Measurements from ENCODE around the gene DAB2IP. TPM values are rescaled to one million over a fixed set of nuclear protein-coding genes. Genes with fewer than 3 reads are reported as not detected.
A peak's percentile ranks its signal among the peaks of the same experiment; 100 is the strongest.
"Not testable (repeated sequence)": the region's sequence is repeated elsewhere in the genome, so short reads cannot be mapped to it uniquely, and the experiment has no call there.

The DAB2IP gene
- total RNA-seq, 2 donors from 2014 or later: 70.7 to 71.0 TPM

DNA sequence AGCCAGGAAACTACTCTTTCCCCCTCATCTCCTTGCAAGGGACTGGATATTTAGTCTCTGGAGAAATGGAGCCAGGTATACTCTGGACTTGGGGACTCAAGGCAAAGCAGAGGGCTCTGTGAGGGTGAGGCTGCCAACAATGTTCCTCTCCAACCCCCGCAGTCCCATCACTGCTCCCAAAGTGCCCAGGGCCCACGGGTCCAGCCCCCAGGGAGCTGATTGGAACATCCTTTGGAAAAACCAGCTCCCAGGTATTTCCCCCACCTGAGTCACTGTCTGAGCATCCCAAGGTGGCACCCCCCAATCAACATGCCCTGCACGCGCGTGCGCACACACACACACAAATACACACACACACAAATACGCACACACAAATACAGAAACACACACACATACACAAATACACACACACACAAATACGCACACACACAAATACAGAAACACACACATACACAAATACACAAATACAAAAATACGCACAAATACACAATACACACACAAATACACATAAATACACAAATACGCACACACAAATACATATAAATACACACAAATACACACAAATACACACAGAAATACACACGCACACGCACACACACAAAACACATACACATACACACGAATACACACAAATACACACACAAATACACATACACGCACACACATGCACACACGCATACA, 137.4 kb downstream of the DAB2IP start:
- H3K36me3 Mint-ChIP-seq (ENCODE audit: low read depth): peaks cover 4% of the 10 kb centered on the region
- TF ChIP-seq, protein P1, sequence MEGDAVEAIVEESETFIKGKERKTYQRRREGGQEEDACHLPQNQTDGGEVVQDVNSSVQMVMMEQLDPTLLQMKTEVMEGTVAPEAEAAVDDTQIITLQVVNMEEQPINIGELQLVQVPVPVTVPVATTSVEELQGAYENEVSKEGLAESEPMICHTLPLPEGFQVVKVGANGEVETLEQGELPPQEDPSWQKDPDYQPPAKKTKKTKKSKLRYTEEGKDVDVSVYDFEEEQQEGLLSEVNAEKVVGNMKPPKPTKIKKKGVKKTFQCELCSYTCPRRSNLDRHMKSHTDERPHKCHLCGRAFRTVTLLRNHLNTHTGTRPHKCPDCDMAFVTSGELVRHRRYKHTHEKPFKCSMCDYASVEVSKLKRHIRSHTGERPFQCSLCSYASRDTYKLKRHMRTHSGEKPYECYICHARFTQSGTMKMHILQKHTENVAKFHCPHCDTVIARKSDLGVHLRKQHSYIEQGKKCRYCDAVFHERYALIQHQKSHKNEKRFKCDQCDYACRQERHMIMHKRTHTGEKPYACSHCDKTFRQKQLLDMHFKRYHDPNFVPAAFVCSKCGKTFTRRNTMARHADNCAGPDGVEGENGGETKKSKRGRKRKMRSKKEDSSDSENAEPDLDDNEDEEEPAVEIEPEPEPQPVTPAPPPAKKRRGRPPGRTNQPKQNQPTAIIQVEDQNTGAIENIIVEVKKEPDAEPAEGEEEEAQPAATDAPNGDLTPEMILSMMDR (conservative IDR thresholded peaks at IDR 0.05): no peak
- H3K4me3 Mint-ChIP-seq: no peak overlapping the region
- H3K4me1 Mint-ChIP-seq: peaks cover 12% of the 10 kb centered on the region
- Histone ChIP-seq H3K27me3 (ENCODE audit: control insufficient read depth, insufficient read depth, low read length, poor library complexity, severe bottlenecking) (no peaks in the 10 kb centered on the region), H3K9ac (ENCODE audit: extremely low read depth, low read length, poor library complexity, severe bottlenecking) (no peak overlapping the region), H3K36me3 (ENCODE audit: control insufficient read depth, insufficient read depth, low read length) (no peaks in the 10 kb centered on the region), H3K27ac (ENCODE audit: low read depth, low read length) (no peak overlapping the region), H3K4me3 (ENCODE audit: low read length) (no peak overlapping the region), H3K9me3 (ENCODE audit: control insufficient read depth, low read length) (no peaks in the 10 kb centered on the region), H3K4me1 (ENCODE audit: control insufficient read depth, insufficient read depth, low read length) (no peaks in the 10 kb centered on the region)
- H3K27ac Mint-ChIP-seq: no peak overlapping the region
- H3K27me3 Mint-ChIP-seq (ENCODE audit: insufficient read depth): peaks cover 23% of the 10 kb centered on the region
- peaks cover 19% of the 10 kb centered on the region for H3K9me3 Mint-ChIP-seq
- 82 to 90% methylated on average over 3 to 15 of the region's 15 CpGs for WGBS, 2 experiments (ENCODE audit: insufficient coverage in 1 of 2, insufficient read length in 1 of 2)
- DNase-seq: peak; percentile 64

DNA sequence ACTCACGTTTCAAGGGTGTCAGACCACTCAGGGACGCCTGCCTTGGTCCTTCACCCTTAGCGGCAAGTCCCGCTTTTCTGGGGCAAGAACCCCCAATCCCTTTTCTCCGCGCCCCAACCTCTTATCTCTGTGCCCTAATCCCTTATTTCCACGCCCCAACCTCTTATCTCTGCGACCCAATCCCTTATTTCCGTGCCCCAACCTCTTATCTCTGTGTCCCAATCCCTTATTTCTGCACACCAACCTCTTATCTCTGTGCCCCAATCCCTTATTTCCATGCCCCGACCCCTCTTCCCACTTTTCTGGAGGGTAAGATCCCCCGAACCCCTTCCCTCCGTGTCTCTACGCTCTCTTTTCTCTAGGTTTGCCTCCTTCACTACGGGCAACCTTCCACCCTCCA, 139.4 kb downstream of the DAB2IP start:
- H3K9me3 ChIP-seq (ENCODE audit: control insufficient read depth, low read length): no peaks in the 10 kb centered on the region
- no peaks in the 10 kb centered on the region for H3K36me3 ChIP-seq (ENCODE audit: control insufficient read depth, insufficient read depth, low read length)
- H3K4me3 ChIP-seq (ENCODE audit: low read length): no peak overlapping the region
- H3K4me1 ChIP-seq (ENCODE audit: control insufficient read depth, insufficient read depth, low read length): no peaks in the 10 kb centered on the region
- peaks cover 19% of the 10 kb centered on the region for H3K9me3 Mint-ChIP-seq
- peaks cover 31% of the 10 kb centered on the region for H3K27me3 Mint-ChIP-seq (ENCODE audit: insufficient read depth)
- H3K9ac ChIP-seq (ENCODE audit: extremely low read depth, low read length, poor library complexity, severe bottlenecking): no peak overlapping the region
- H3K27ac Mint-ChIP-seq: no peak overlapping the region
- no peak overlapping the region for H3K4me3 Mint-ChIP-seq
- DNase-seq: no peak
- WGBS, 2 experiments (ENCODE audit: insufficient coverage in 1 of 2, insufficient read length in 1 of 2): 93 to 100% methylated on average over 5 to 14 of the region's 14 CpGs
- peaks cover 6% of the 10 kb centered on the region for H3K4me1 Mint-ChIP-seq
- no peak overlapping the region for H3K27ac ChIP-seq (ENCODE audit: low read depth, low read length)
- TF ChIP-seq, protein P1 (conservative IDR thresholded peaks at IDR 0.05): no peak
- no peaks in the 10 kb centered on the region for H3K27me3 ChIP-seq (ENCODE audit: control insufficient read depth, insufficient read depth, low read length, poor library complexity, severe bottlenecking)
- H3K36me3 Mint-ChIP-seq (ENCODE audit: low read depth): no peaks in the 10 kb centered on the region

DNA sequence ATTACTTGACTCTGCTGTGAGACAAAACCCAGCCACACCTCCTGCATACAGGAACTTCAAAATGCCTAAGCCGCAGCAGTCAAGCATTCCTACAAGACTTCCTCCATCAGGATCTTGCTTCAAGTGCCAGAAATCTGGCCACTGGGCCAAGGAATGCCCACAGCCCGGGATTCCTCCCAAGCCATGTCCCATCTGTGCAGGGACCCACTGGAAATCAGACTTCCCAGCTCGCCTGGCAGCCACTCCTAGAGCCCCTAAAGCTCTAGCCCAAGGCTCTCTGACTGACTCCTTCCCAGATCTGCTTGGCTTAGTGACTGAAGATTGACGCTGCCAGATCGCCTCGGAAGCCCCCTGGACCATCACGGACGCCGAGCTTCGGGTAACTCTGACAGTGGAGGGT, 141.0 kb downstream of the DAB2IP start:
- peak; percentile 32 for DNase-seq
- H3K27ac Mint-ChIP-seq: not testable (repeated sequence)
- 95 to 97% methylated on average over 5 to 10 of the region's 10 CpGs for WGBS, 2 experiments (ENCODE audit: insufficient coverage in 1 of 2, insufficient read length in 1 of 2)

DNA sequence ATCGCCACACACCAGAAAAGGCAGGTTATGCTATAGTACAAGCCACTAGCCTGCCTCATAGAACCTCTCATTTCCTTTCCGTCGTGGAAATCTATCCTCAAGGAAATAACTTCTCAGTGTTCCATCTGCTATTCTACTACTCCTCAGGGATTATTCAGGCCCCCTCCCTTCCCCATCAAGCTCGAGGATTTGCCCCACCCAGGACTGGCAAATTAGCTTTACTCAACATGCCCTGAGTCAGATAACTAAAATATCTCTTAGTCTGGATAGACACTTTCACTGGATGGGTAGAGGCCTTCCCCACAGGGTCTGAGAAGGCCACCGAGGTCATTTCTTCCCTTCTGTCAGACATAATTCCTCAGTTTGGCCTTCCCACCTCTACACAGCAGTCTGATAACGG, 142.9 kb downstream of the DAB2IP start:
- not testable (repeated sequence) for H3K27me3 ChIP-seq (ENCODE audit: control insufficient read depth, insufficient read depth, low read length, poor library complexity, severe bottlenecking); H3K27ac ChIP-seq (ENCODE audit: low read depth, low read length); DNase-seq; H3K27ac Mint-ChIP-seq; H3K9me3 ChIP-seq (ENCODE audit: control insufficient read depth, low read length); H3K36me3 Mint-ChIP-seq (ENCODE audit: low read depth); H3K4me3 Mint-ChIP-seq; H3K36me3 ChIP-seq (ENCODE audit: control insufficient read depth, insufficient read depth, low read length); H3K4me1 Mint-ChIP-seq; H3K9ac ChIP-seq (ENCODE audit: extremely low read depth, low read length, poor library complexity, severe bottlenecking); H3K4me3 ChIP-seq (ENCODE audit: low read length); H3K4me1 ChIP-seq (ENCODE audit: control insufficient read depth, insufficient read depth, low read length)
- WGBS, 2 experiments (ENCODE audit: insufficient coverage in 1 of 2, insufficient read length in 1 of 2): 96% methylated on average over 3 to 6 of the region's 6 CpGs
- H3K27me3 Mint-ChIP-seq (ENCODE audit: insufficient read depth): peaks cover 31% of the 10 kb centered on the region
- peaks cover 19% of the 10 kb centered on the region for H3K9me3 Mint-ChIP-seq

More for the DNA sequence above, 141.0 kb downstream of the DAB2IP start:
- peaks cover 31% of the 10 kb centered on the region for H3K27me3 Mint-ChIP-seq (ENCODE audit: insufficient read depth)
- H3K4me1 ChIP-seq (ENCODE audit: control insufficient read depth, insufficient read depth, low read length); H3K9ac ChIP-seq (ENCODE audit: extremely low read depth, low read length, poor library complexity, severe bottlenecking); H3K36me3 ChIP-seq (ENCODE audit: control insufficient read depth, insufficient read depth, low read length); H3K27me3 ChIP-seq (ENCODE audit: control insufficient read depth, insufficient read depth, low read length, poor library complexity, severe bottlenecking); H3K27ac ChIP-seq (ENCODE audit: low read depth, low read length); H3K4me1 Mint-ChIP-seq; H3K4me3 ChIP-seq (ENCODE audit: low read length); H3K9me3 ChIP-seq (ENCODE audit: control insufficient read depth, low read length); H3K4me3 Mint-ChIP-seq; H3K36me3 Mint-ChIP-seq (ENCODE audit: low read depth): not testable (repeated sequence)
- peaks cover 19% of the 10 kb centered on the region for H3K9me3 Mint-ChIP-seq
